ENCODE data around the gene FYN. TPM values are rescaled to one million over a fixed set of nuclear protein-coding genes. Genes with fewer than 3 reads are reported as not detected.

Gene FYN
- total RNA-seq, 1 donor = 207 TPM

Other genes with a start within 250 kb of the FYN start
- gene CCN6, start 180.7 kb upstream of the FYN start, total RNA-seq = not detected
- 35.5 TPM for gene TUBE1, start 214.0 kb upstream of the FYN start, total RNA-seq
- 0.21 TPM for gene FAM229B, start 214.1 kb upstream of the FYN start, total RNA-seq

All from mononuclear cell (primary cell).